Ammon's horn (tissue), 1 donor: ENCODE measurements around the gene RAB13.
A peak's percentile ranks its signal among the peaks of the same experiment; 100 is the strongest.

Source experiments
- DNase-seq: peaks from one replicate; pipeline ENCODE4 v3.0.0-alpha.2; 2016; ENCODE audit warnings: low spot score

RAB13 gene

DNA sequence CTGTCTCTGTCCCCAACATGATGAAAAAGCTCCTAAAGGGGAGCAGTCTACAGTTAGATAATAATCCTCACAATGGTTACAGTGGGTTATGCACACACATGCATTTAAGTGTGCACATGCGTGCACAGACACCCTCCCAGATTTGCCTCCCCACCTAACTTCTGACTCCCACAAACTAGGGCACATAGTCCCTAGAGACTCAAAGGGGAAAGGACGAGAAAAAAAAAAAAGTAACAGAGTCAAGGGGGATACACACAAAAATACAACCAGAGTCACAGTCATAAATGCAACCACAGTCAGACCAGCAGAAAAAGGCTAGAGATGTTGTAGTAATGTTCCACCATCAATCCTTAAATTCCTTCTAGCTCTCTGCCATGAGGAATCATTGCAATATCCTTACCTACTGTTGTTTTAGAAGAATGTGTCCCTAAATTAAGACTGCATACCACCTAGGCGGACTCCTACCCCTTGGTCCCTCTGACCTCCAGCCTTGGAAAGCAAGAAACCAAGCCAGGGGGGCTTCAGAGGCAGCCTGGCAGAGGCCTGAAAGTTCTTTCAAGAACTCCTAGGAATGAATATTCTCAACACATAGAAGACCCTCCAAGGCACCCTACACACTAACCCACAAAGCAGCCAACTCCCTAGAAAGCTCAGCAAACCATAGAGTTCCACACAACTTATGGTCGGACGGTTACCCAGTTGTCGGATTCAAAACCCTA, 29.0 kb downstream of the RAB13 start:
- no peak for DNase-seq

GRCh38 chr1:153954826-153955225, 31.3 kb downstream of the RAB13 start:
- no peak for DNase-seq

- no peak for DNase-seq
Observed at GRCh38 chr1:153953859-153954365, 32.2 kb downstream of the RAB13 start.

DNA sequence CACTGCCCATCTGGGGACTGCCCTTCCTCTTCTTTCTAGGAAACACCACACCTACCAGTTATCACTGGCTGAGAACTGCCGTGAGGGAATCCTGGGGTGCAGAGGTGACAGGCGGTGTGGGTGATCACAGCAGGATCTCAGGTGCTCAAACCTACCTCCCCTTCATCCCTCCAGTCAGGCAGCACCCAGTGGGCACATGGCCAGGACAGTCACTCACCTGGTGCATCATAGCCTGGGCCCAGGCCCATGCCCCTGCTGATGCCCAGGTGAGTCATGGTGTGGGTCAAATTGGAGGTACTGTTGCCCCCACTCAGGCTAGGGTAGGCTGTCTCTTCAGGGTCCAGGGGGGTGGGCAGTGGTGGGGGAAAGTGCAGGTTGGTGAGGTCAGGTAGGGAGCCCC, 34.3 kb downstream of the RAB13 start:
- DNase-seq, result no peak

- no peak for DNase-seq
Observed at GRCh38 chr1:153951183-153951582, 35.0 kb downstream of the RAB13 start.

DNA sequence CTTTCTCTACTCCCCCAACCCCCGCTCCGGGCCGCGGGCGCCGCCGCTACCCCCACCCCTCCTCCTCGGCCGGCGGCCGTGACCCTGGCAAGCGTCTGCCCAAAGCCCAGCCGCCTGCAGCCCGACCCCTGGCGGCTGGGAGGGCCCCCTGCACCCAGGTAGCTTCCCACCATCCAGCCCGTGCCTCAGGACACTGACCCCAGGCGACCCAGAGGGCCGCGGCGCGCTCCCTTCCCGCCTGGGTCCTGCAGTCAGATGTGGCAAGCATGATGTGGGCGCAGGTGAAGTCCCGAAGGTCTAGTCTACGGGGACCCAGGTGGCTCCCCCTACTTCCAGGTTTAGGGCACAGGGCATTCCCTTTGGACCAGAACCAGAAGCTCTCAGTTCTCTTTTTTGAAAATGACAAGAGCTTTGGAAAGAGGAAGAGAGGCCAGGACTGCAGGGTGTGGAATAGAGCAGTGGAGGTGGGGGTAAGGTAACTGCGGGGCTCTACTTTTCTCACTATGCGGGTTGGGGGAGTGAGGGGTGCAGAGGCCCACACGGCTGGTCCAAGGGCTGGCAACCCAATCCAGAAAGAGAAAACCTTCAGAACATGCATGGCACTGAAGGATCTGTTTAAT, 39.4 kb downstream of the RAB13 start, which contains the start of gene DENND4B:
Gene DENND4B (minus strand): TSS at position 97 of the 620 bp plus-strand sequence. CDS start 2,344 bp downstream, outside the sequence.
- peak; percentile 85 for DNase-seq

- peak; percentile 90 for DNase-seq
Observed at GRCh38 chr1:153945795-153946621, 40.1 kb downstream of the RAB13 start.

DNA sequence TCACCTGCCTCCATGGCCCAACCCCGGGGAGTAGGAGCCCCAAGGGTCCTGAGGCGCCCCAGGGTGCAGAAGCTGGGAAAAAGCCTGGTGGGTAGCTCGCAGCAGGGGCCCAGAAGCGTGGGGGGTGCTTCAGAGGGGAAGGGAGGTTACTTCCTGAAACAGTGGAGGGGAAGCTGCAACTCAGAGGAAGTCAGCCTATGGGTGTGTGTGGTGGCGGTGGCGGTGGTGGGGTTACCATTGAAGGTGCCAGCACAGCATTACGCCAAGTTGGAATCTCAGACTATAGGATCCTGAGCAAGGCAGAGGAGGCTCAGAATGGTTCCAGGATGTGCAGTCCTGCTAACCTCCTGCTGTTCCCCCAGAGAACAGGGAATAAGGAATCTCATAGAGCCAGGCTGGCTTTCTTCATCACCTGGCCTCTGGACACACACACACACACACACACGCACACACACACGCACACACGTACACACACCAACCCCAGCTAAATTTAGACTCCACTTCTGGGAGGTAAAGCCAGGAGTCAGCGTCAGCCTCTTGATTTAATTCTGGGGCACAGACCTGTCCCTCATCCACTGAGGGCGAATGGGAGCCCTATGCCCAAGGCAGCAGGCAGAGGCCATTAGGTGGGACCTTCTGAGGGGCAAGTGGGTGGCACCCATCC, 40.9 kb downstream of the RAB13 start:
- peak; percentile 62 for DNase-seq

GRCh38 chr1:153944827-153945117, 41.4 kb downstream of the RAB13 start:
- DNase-seq, result no peak

DNA sequence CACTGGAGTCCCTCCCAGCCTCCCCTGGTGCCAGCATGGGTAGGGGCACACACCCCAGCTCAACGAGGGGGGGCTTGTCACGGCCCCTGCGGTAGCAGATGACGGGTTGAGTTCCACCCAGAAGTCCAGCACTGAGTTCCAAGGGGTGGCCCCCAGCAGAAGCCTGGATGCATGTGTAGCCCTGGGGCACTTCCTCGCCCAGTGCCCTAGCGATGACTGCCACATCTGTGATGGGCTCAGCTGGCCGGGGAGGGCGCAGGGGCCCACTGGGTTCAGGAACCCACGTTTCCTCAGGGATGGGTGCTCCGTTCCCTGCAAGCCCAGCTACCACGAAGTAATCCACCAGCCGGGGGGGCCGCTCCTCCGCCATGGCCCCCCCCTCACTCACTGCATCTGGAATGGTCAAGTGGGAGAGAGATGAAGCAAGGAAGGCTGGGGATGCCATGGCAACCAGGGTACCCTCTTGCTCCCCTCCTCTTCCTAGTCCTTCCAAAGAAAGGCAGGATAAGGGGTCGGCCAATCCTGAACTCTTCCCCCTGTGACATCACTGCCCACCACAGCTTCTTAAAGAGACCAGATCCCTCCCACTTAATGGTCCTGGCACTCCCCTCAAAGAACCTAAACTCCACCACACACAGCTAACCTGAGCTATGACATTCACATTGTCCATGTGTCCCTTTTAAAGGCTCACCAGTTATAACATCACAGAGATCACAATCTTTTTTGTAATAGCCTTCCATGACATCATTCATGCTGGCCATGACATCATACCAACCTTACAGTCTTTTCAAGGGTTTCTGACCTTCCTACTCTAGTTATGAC, 41.9 kb downstream of the RAB13 start:
- DNase-seq, result no peak

DNA sequence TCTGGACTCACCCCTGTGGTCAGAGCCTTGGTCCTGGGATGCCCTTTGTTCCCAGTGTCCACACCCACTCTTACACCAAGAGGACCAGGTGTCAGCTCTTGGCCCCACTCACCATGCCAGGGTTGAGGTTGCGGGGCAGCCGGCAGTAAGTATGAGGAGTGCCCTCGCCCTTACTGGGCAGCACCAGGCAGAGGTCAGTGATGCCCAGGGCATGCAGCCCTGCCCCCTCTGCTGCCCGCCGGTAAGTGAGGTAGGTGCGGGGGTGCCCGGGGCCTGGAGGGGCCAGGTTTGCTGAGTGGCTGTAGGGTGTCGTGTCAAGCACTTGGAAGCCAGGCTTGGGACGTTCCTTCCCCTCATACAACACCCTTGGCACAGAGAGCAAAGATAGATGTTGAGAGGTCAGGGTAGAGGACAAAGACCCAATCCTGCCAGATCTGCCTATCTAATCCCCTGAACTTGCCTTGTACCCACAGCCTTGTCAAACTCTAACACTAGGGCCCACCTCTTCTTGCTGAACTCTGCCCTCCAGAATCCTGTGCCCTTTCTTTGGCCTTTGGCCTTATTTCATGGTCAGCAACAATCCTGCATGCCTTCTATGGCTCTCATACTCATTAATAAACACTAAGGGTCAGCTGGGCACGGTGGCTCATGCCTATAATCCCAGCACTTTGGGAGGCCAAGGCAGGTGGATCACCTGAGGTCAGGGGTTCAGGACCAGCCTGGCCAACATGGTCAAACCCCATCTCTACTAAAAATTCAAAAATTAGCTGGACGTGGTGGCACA, 43.2 kb downstream of the RAB13 start:
- no peak for DNase-seq

- no peak for DNase-seq
Observed at GRCh38 chr1:153941826-153942725, 44.1 kb downstream of the RAB13 start.

DNA sequence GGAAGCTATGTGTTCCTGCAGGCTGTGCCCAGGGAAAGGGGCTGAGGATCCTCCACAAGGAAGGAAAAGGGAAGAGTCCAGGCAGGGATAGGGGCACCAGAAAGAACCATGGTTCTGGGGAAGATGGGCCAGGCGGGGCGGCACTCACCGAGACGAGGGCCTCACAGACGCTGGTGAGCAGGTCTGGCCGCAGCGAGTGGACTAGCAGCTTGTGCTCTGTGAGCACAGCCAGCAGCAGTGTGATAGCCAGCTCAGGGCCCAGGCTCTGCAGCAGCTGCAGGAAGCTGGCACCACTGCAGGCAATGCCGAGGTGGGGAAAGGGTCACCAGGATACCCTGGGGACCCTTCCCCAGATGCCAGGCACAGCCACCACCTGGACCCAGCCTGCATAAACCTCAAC, 45.4 kb downstream of the RAB13 start:
- DNase-seq, result no peak

GRCh38 chr1:153939476-153939875, 46.7 kb downstream of the RAB13 start:
- DNase-seq, result no peak

- DNase-seq, result no peak
Observed at GRCh38 chr1:153938996-153939395, 47.1 kb downstream of the RAB13 start.

GRCh38 chr1:153937331-153937730, 48.8 kb downstream of the RAB13 start:
- no peak for DNase-seq

- DNase-seq, result no peak
Observed at GRCh38 chr1:153936011-153936802, 49.9 kb downstream of the RAB13 start.

GRCh38 chr1:153934746-153935145, 51.4 kb downstream of the RAB13 start:
- DNase-seq, result no peak

DNA sequence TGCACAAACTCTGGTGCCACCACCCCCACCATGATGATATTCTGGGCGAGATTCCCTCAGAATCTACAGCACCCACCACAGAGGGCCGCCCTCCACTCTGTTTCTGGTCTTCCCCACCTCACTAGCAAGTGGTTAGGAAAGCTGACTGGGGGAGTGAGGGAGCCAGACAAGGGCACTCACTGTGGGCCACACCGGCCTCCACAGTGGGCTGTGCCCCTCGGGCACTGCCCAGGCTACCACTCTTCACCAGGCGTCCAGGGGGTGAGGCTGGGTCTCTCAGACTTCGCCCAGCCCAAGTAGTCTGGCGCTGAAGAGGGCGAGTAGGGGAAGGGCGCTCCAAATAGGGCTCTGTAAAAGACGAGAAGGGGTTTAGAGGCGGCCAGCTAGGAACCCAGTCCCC, 52.2 kb downstream of the RAB13 start:
- no peak for DNase-seq
